ENCODE results near the gene CDH13.

The CDH13 gene

GRCh38 chr16:83397601-83398291 is 771.0 kb downstream of the CDH13 start:
- no peak for DNase-seq

DNA sequence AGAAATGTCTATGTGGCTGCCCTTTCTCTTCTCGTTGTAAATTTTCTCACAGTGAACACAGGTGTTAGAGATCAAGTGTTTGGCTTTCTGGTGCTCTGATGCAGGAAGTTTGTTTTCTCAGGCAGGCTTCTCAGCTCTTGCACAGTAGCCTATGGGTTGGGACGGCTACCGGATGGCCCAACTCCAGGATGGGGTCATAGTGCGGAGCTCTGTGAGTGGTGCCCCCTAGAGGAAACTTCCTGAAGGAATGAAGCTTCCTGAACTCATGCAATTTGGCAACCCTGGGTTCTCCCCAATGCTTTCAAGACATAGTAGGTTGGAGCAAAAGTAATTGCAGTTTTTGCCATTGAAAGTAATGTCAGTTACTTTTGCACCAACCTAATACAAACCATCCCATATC is 773.5 kb downstream of the CDH13 start:
- no peak for DNase-seq

GRCh38 chr16:83402160-83402814 is 775.5 kb downstream of the CDH13 start:
- no peak for DNase-seq

DNA sequence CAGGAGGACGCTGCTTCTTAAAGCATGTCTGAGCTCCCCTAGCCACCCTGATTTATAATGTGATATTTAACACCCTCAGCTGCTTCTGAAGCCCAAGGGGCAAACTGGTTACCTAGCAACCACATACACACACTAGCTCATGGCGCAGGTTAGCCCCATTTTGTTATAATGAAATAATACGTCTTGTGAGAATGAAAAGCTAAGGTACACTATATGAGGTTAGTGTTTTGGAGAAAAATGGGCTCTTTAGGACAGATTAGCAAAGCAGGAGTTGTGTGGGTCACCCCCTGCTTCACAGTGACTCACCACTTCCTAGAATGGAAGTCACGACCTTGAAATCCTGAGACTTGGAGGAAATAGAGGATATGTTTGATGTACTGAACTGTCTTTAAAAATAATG is 776.2 kb downstream of the CDH13 start:
- DNase-seq, result no peak

- DNase-seq, result no peak
These were observed 777.0 kb downstream of the CDH13 start for GRCh38 chr16:83403761-83404160.

GRCh38 chr16:83404261-83404660 is 777.5 kb downstream of the CDH13 start:
- DNase-seq, result no peak

- no peak for DNase-seq
These were observed 781.2 kb downstream of the CDH13 start for GRCh38 chr16:83407928-83408327.

GRCh38 chr16:83409347-83409746 is 782.6 kb downstream of the CDH13 start:
- DNase-seq, result no peak

DNA sequence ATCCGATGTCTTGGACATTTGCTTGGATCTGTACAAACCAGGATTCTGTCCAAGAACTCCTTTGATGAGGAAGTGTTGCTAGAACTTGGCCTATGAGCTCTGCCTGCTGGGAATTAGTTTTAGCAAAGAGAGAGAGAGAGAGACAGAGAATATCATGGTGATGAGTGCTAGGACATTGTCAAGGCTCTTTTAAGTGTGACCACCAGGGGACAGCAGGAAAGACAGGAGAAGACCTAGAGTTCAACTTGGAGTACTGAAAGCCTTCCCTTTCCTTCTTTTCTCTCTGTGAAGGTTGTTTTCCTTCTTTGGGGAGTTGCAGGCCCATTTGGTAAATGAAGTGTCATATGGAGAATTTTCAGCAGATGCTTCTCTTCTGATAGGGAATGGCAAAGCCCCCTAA is 791.8 kb downstream of the CDH13 start:
- DNase-seq, result no peak

DNA sequence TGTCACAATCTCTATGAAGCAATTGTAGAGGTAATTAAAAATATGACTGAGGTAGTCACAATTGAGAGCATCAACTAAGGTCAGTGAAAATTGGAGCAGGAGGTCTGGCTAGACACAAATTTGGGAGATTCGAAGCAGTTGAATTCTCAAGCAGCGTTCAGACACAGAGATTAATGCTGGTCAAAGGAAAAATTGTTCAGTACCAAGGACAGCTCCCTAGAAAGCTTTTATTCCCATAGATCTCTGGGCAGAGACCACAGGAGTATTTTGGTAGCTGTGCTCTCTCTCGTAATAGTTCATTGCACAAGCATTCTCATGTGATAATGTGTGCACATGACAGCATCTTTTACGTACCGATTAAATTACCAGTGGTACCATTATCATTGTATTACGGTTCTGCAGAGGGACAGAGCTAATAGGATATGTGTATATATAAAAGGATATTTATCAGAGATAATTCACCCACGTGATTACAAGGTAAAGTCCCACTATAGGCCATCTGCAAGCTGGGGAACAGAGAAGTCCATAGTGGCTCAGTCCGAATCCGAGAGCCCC is 793.5 kb downstream of the CDH13 start:
- DNase-seq, result no peak

- DNase-seq, result no peak
These were observed 806.4 kb downstream of the CDH13 start for GRCh38 chr16:83433201-83433600.

DNA sequence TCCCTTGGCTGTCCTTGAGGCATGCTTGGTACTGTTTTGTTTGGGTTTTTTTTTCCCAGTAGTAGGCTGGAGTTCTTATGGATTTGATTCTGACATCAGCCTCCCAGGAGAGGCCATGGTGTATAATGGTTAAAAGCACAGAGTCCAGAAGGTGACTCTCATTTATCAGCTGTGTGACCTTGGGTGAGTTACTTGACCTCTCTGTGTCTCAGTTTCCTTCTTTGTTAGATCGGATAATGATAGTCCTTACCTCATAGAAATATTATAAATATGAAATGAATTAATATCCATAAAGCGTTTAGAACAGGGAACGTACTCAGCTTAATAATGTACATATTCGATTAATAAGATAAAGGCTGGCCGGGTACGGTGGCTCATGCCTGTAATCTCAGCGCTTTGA is 810.3 kb downstream of the CDH13 start:
- no peak for DNase-seq

- DNase-seq, result no peak
These were observed 811.6 kb downstream of the CDH13 start for GRCh38 chr16:83438326-83438725.

DNA sequence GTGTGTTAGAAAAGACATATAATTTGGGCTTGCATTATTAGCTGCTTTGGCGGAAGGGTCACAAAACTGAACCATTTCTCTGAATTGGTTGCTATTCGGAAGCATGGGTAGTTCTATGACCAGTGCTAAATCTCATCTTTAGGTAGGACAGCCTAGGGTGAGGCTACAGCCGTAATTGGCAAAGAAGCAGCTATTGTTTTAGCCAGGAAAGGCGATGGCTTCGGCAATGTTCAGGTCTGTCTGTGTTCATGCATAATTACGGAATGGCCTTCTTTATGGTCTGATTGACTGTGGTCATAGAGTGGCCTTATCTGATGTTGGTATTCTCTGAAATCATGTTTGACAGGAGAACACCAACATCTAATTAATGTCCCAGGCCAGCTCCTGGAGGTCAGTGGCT is 812.6 kb downstream of the CDH13 start:
- DNase-seq, result no peak

DNA sequence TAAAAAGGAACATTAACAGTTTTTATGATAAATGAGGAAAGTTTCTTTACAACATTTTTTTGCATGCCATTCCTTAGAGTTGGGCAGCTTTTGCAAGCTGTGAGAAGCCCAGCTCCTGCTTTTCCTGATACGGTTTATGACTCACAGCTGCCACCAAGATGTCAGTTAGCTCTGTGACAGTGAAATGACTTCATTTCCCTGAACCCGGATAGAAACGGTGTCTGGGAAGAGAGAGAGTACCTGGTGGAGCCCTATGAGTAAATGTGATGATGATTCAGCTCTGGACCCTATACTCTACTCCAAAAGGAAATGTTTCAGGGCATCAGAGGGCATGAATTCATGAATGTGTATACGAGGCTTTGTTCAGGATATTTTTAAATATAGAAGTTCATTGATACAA is 814.7 kb downstream of the CDH13 start:
- DNase-seq, result no peak

GRCh38 chr16:83443972-83444371 is 817.2 kb downstream of the CDH13 start:
- DNase-seq, result no peak

GRCh38 chr16:83447560-83447959 is 820.8 kb downstream of the CDH13 start:
- no peak for DNase-seq

GRCh38 chr16:83449861-83450260 is 823.1 kb downstream of the CDH13 start:
- no peak for DNase-seq

- no peak for DNase-seq
These were observed 827.2 kb downstream of the CDH13 start for GRCh38 chr16:83453977-83454376.

DNA sequence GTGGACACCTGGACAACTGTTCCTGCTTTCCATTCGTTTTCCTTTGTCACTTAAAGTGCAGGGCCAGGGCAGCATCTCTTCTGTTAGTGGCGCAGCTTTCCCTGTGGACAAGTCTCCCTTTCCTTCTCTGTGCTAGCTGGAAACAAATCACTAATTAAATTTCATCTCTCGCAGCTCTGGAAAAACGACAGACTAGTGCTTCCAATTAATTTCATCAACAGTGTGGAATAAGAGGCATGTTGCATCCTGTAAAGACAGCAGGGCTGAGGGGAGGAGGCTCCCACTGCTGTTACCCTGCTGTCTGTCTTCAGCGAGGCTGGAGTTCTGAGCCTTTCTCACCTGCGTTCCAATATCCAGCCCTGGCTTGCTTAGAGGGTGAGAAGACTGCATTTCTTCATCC is 828.9 kb downstream of the CDH13 start:
- DNase-seq, result no peak

- no peak for DNase-seq
These were observed 830.2 kb downstream of the CDH13 start for GRCh38 chr16:83456934-83457333.

GRCh38 chr16:83458612-83459011 is 831.8 kb downstream of the CDH13 start:
- DNase-seq, result no peak

DNA sequence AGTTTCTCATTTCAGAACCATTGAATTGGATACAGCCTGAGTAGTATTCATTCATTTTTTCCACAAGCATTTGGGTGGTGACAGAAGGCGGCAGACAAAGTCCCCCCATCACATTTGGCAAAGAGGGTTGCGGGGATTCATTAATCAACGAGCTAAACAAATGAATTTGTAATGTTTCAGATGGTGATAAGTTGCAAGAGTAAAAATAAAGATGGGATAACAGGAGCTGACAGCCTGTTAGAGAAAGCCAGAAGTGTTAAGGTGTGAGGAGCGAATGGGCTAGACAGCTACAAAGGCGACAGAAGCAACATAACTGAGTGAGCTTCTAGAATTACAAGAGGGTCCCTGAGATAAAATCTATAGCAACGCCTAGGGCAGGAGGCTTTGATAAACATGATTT is 838.2 kb downstream of the CDH13 start:
- DNase-seq, result no peak

DNA sequence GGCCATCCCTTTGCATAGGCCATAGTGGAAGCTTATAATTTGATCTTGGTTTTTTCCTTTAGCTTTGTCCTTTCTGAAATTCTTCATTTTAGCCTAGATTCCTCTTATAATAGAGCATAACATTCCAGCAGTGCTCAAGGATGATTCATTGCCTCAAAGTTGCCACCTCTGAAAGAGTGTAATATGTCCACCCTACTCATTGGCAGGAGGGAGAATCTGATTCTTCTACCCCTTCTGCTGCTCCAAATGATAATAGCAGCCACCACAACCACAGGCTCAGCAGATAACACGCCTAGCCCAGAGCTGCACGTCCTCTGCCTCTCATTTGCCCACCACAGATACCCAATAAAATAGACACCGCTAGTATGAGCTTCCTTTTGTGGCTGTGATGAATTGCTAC is 843.6 kb downstream of the CDH13 start:
- DNase-seq, result no peak
